A673 (cell line): Measurements from ENCODE around the gene HES7. TPM values are rescaled to one million over a fixed set of nuclear protein-coding genes. Genes with fewer than 3 reads are reported as not detected.

ENCODE experiments used
- BruUV-seq: library from RNA; stranded (reverse); fragments of 400-500 nt; replicated peaks from 2 replicates; lab custom pipeline; 2021; lab: Mats Ljungman, UMichigan
- CTCF ChIA-PET: fragments of 300-600 bp; sonication (Branson Sonifier 250); formaldehyde crosslinking; loops from one replicate; lab custom pipeline; 2022; ENCODE audit warnings: antibody characterized with exemption; lab: Charles Lee
- POLR2A ChIA-PET: fragments of 300-600 bp; sonication (Branson Sonifier 250); formaldehyde crosslinking; loops from one replicate; lab custom pipeline; 2022; ENCODE audit warnings: antibody characterized with exemption; ENCODE audit not compliant: low non-redundant PET; lab: Charles Lee
- DNase-seq: peaks from one replicate; pipeline ENCODE4 v3.0.0-alpha.2; 2015; ENCODE audit warnings: low spot score
- H3K27ac ChIP-seq: fragments of 200-600 bp; sonication (generic); 2 replicates; pipeline ENCODE4 v1.5.1; 2016; ENCODE audit warnings: mixed run types, low read depth, mild to moderate bottlenecking, mixed read lengths, antibody characterized with exemption, low read length; ENCODE audit not compliant: poor library complexity, severe bottlenecking
- H3K27me3 ChIP-seq: fragments of 200-600 bp; sonication (generic); replicated peaks from 2 replicates; pipeline ENCODE4 v1.6.1; 2017; ENCODE audit warnings: mixed run types, low read depth, mild to moderate bottlenecking, mixed read lengths, antibody characterized with exemption, low read length; ENCODE audit not compliant: insufficient read depth, poor library complexity
- H3K36me3 ChIP-seq: fragments of 200-600 bp; sonication (generic); 2 replicates; pipeline ENCODE4 v1.6.1; 2016; ENCODE audit warnings: mixed run types, mild to moderate bottlenecking, mixed read lengths, antibody characterized with exemption, low read length; ENCODE audit not compliant: insufficient read depth, poor library complexity, severe bottlenecking
- H3K4me1 ChIP-seq: fragments of 200-600 bp; sonication (generic); 2 replicates; pipeline ENCODE4 v1.6.1; 2017; ENCODE audit warnings: mixed run types, mild to moderate bottlenecking, mixed read lengths, antibody characterized with exemption, low read length; ENCODE audit not compliant: insufficient read depth, poor library complexity, severe bottlenecking
- H3K4me3 ChIP-seq: fragments of 200-600 bp; sonication (generic); 2 replicates; pipeline ENCODE4 v1.5.1; 2016; ENCODE audit warnings: low read depth, mixed run types, mild to moderate bottlenecking, mixed read lengths, low read length; ENCODE audit not compliant: poor library complexity, severe bottlenecking
- H3K9me3 ChIP-seq: fragments of 200-600 bp; sonication (generic); 2 replicates; pipeline ENCODE4 v1.6.1; 2016; ENCODE audit warnings: mixed run types, low read depth, mild to moderate bottlenecking, mixed read lengths, antibody characterized with exemption, low read length; ENCODE audit not compliant: poor library complexity, severe bottlenecking
- EZH2 ChIP-seq: fragments of 200-600 bp; sonication (generic); IDR thresholded peaks from 2 replicates; pipeline ENCODE4 v1.6.1; 2017; ENCODE audit warnings: borderline replicate concordance, low read depth, mild to moderate bottlenecking, mixed read lengths, antibody characterized with exemption, low read length; ENCODE audit not compliant: poor library complexity, severe bottlenecking
- intact Hi-C: fragments of 100-400 bp; cut with micrococcal nuclease; formaldehyde crosslinking; loops from one replicate; pipeline ENCODE4 v1.10.0; 2022; ENCODE audit not compliant: unreplicated experiment
- total RNA-seq: library from RNA; stranded (reverse); gene quantifications from 2 replicates; pipeline ENCODE4 v1.2.3, GENCODE V29; 2021
- TF ChIP-seq, protein P1 (sequence below): fragments of 300-800, 200-600 bp; sonication (generic); conservative IDR thresholded peaks from 2 replicates; pipeline ENCODE4 v1.5.1; 2017; ENCODE audit warnings: low read depth, mild to moderate bottlenecking, antibody characterized with exemption, low read length, moderate library complexity, mixed read lengths

Gene HES7
- total RNA-seq, 1 experiment from 2014 or later, result 1.7 TPM

GRCh38 chr17:8087075-8087951 lies 36.6 kb downstream of the HES7 start, which contains the start of gene ALOX12B:
Gene ALOX12B, minus strand, starts transcription at chr17:8087716. Its CDS starts 274 bp downstream, at chr17:8087442.
- intact Hi-C loops, result no loop called here
- CTCF ChIA-PET, result no interaction called here
- BruUV-seq, result no TSS peak

DNA sequence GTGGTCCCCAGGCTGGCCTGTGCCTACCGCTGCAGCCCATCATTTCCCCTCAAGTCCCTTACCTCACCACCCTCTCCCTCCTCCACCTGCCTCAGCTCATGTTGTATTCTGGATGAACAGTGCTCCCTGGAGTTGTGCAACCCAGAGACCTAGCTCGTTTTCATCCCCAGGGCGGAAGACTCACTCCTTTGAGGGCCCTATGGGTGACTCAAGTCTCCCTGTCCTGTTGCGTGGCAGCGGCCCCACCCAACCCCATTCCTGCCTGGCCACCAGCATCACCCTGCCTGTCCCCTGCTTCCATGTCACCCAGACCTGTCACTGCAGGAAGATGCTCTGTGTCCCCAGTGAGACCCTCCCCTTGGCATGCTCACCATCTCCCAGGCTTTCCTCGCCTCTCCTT lies 39.7 kb downstream of the HES7 start:
- no peaks in the 10 kb centered on the region for H3K36me3 ChIP-seq
- H3K4me3 ChIP-seq, result no peak overlapping the region
- no peaks in the 10 kb centered on the region for H3K4me1 ChIP-seq
- no TSS peak for BruUV-seq
- peaks cover 13% of the 10 kb centered on the region for H3K27me3 ChIP-seq
- ChIA-PET POLR2A (no interaction called here), CTCF (interaction anchor here (1.0 kb wide), 1 partner anchor 10 kb away, joined by 3 read pairs; no protein-coding TSS in a partner anchor)
- no peak for DNase-seq
- H3K27ac ChIP-seq, result no peak overlapping the region
- no peak for TF ChIP-seq EZH2
- TF ChIP-seq, protein P1, sequence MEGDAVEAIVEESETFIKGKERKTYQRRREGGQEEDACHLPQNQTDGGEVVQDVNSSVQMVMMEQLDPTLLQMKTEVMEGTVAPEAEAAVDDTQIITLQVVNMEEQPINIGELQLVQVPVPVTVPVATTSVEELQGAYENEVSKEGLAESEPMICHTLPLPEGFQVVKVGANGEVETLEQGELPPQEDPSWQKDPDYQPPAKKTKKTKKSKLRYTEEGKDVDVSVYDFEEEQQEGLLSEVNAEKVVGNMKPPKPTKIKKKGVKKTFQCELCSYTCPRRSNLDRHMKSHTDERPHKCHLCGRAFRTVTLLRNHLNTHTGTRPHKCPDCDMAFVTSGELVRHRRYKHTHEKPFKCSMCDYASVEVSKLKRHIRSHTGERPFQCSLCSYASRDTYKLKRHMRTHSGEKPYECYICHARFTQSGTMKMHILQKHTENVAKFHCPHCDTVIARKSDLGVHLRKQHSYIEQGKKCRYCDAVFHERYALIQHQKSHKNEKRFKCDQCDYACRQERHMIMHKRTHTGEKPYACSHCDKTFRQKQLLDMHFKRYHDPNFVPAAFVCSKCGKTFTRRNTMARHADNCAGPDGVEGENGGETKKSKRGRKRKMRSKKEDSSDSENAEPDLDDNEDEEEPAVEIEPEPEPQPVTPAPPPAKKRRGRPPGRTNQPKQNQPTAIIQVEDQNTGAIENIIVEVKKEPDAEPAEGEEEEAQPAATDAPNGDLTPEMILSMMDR, result no peak
- H3K9me3 ChIP-seq, result no peaks in the 10 kb centered on the region
- intact Hi-C loops, result loop anchor here (5.0 kb wide), 2 partner anchors 33 to 218 kb away; partner anchors contain the start of gene ALOXE3

More at GRCh38 chr17:8087075-8087951, 36.6 kb downstream of the HES7 start, which contains the start of gene ALOX12B:
- Histone ChIP-seq H3K27ac (no peak within 1 kb of the TSS), H3K4me3 (no peak within 1 kb of the TSS), H3K27me3 (peaks cover 20% of the 10 kb centered on the region), H3K4me1 (no peaks in the 10 kb centered on the region), H3K9me3 (no peaks in the 10 kb centered on the region), H3K36me3 (no peaks in the 10 kb centered on the region)
- DNase-seq, result no peak
- no peak for TF ChIP-seq EZH2
- TF ChIP-seq, protein P1, result no peak
- POLR2A ChIA-PET, result no interaction called here

DNA sequence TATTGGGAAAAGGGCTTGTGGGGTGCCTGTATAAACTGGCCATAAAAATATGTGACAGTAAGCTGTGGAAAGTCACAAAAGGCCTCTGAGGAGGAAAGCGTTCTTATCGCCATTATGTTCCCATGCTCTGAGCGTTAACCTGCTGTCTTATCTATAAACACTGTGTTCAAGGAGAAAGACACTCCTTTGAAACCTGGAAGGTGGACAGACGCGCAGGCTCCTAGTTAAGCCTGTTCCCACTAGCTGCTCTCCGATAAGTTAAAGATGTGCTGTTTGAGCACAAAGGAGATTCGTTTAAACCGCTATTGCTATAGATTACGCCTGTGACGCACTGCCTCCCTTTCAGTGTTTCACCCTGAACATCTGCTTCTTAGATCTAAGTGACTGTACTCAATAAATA lies 41.6 kb downstream of the HES7 start:
- Histone ChIP-seq H3K27me3 (peaks cover 6% of the 10 kb centered on the region), H3K4me1 (no peaks in the 10 kb centered on the region), H3K4me3 (no peak overlapping the region), H3K27ac (no peak overlapping the region), H3K36me3 (no peaks in the 10 kb centered on the region), H3K9me3 (no peaks in the 10 kb centered on the region)
- TF ChIP-seq, protein P1, result no peak
- TF ChIP-seq EZH2, result no peak
- ChIA-PET CTCF (no interaction called here), POLR2A (no interaction called here)
- BruUV-seq, result no TSS peak
- no peak for DNase-seq
- intact Hi-C loops, result loop anchor here (5.0 kb wide), 2 partner anchors 35 to 220 kb away; partner anchors contain the start of gene ALOXE3
